GM21423 (cell line): ENCODE results near the gene CSF2.
A peak's percentile ranks its signal among the peaks of the same experiment; 100 is the strongest.

Experiments used
- ATAC-seq: cut with Tn5 transposase; IDR thresholded peaks from one replicate; pipeline ENCODE4 v1.9.1; 2021; ENCODE audit warnings: mild to moderate bottlenecking, moderate library complexity; ENCODE audit not compliant: unreplicated experiment

The CSF2 gene

GRCh38 chr5:132054697-132055440 lies 18.7 kb upstream of the CSF2 start:
- ATAC-seq = no peak

GRCh38 chr5:132055441-132055807 lies 18.2 kb upstream of the CSF2 start:
- no peak for ATAC-seq

- no peak for ATAC-seq
These were observed 17.6 kb upstream of the CSF2 start for GRCh38 chr5:132055808-132056609.

- no peak for ATAC-seq
These were observed 16.7 kb upstream of the CSF2 start for GRCh38 chr5:132056610-132057497.

- no peak for ATAC-seq
These were observed 15.9 kb upstream of the CSF2 start for GRCh38 chr5:132057498-132058255.

GRCh38 chr5:132058646-132059042 lies 14.9 kb upstream of the CSF2 start:
- no peak for ATAC-seq

- ATAC-seq = no peak
These were observed 14.4 kb upstream of the CSF2 start for GRCh38 chr5:132059043-132059695.

GRCh38 chr5:132059696-132060500 lies 13.7 kb upstream of the CSF2 start:
- ATAC-seq = no peak

- ATAC-seq = no peak
These were observed 13.0 kb upstream of the CSF2 start, which contains the start of gene IL3 for GRCh38 chr5:132060501-132061161. IL3 (plus strand) TSS chr5:132060655; CDS start chr5:132060707, 52 bp downstream.

GRCh38 chr5:132063090-132063911 lies 10.3 kb upstream of the CSF2 start:
- ATAC-seq = peak; percentile 52

GRCh38 chr5:132064140-132064539 lies 9.4 kb upstream of the CSF2 start:
- no peak for ATAC-seq

- ATAC-seq = peak; percentile 54
These were observed 8.8 kb upstream of the CSF2 start for GRCh38 chr5:132064738-132065331.

GRCh38 chr5:132065351-132065937 lies 8.1 kb upstream of the CSF2 start:
- peak; percentile 41 for ATAC-seq

- ATAC-seq = no peak
These were observed 7.5 kb upstream of the CSF2 start for GRCh38 chr5:132065951-132066701.

GRCh38 chr5:132066871-132067270 lies 6.7 kb upstream of the CSF2 start:
- no peak for ATAC-seq

GRCh38 chr5:132067451-132067850 lies 6.1 kb upstream of the CSF2 start:
- no peak for ATAC-seq
